CD14-positive monocyte (primary cell): ENCODE measurements around the gene SCAMP5. TPM values are rescaled to one million over a fixed set of nuclear protein-coding genes. Genes with fewer than 3 reads are reported as not detected.
A peak's percentile ranks its signal among the peaks of the same experiment; 100 is the strongest.

ENCODE experiments used
- DNase-seq, 3 donors: peaks; one replicate each; pipeline ENCODE4 v3.0.0-alpha.2; 2011 to 2022
- H2AFZ ChIP-seq: 2 replicates; pipeline ENCODE4 v1.6.0; 2012; ENCODE audit warnings: mild to moderate bottlenecking, low read depth, low read length, inconsistent platforms; ENCODE audit not compliant: insufficient read depth, poor library complexity, severe bottlenecking
- H3K27ac ChIP-seq, 2 donors: 1 replicate in 1 of 2; 2 replicates in 1 of 2; pipeline ENCODE4 v1.5.1; 2012 to 2013; ENCODE audit warnings: low read length in 2 of 2, control low read depth in 1 of 2, inconsistent platforms in 1 of 2, low read depth in 1 of 2, mild to moderate bottlenecking in 1 of 2
- H3K27me3 ChIP-seq, 2 donors: one replicate each; pipeline versions ENCODE4 v1.6.0 to v1.6.1; 2011 to 2013; ENCODE audit warnings: low read length in 2 of 2; ENCODE audit not compliant: control insufficient read depth in 2 of 2, insufficient read depth in 2 of 2
- H3K36me3 ChIP-seq, 2 donors: replicated peaks in 1 of 2; 1 replicate in 1 of 2; 2 replicates in 1 of 2; pipeline versions ENCODE4 v1.5.1 to v1.6.1; 2012 to 2013; ENCODE audit warnings: low read length in 2 of 2, control low read depth in 1 of 2, inconsistent platforms in 1 of 2, mild to moderate bottlenecking in 1 of 2; ENCODE audit not compliant: insufficient read depth in 2 of 2, control insufficient read depth in 1 of 2
- H3K4me1 ChIP-seq, 2 donors: 1 replicate in 1 of 2; 2 replicates in 1 of 2; pipeline versions ENCODE4 v1.5.1 to v1.6.1; 2012 to 2013; ENCODE audit warnings: low read length in 2 of 2, control low read depth in 1 of 2, inconsistent platforms in 1 of 2, mild to moderate bottlenecking in 1 of 2, moderate library complexity in 1 of 2; ENCODE audit not compliant: insufficient read depth in 2 of 2, control insufficient read depth in 1 of 2
- H3K4me2 ChIP-seq: replicated peaks from 2 replicates; pipeline ENCODE3; 2012; ENCODE audit warnings: low read length, moderate library complexity, mild to moderate bottlenecking; ENCODE audit not compliant: poor library complexity, severe bottlenecking; ENCODE audit errors: extremely low read depth
- H3K4me3 ChIP-seq, 3 experiments: fragments of 200-600 bp in 1 of 3; sonication (generic) in 1 of 3; replicated peaks in 1 of 3; 1 replicate in 2 of 3; 2 replicates in 1 of 3; pipeline ENCODE4 v1.5.1; 2011 to 2013; ENCODE audit warnings: low read length in 3 of 3, mild to moderate bottlenecking in 3 of 3, control low read depth in 2 of 3, low read depth in 2 of 3, inconsistent platforms in 1 of 3, moderate library complexity in 1 of 3
- H3K79me2 ChIP-seq: 2 replicates; pipeline ENCODE4 v1.6.0; 2012; ENCODE audit warnings: mild to moderate bottlenecking, control low read depth, inconsistent platforms, low read length, moderate library complexity; ENCODE audit not compliant: insufficient read depth
- H3K9ac ChIP-seq: 2 replicates; pipeline ENCODE4 v1.6.0; 2017; ENCODE audit warnings: low read length, mild to moderate bottlenecking; ENCODE audit not compliant: insufficient read depth, poor library complexity, severe bottlenecking
- H3K9me3 ChIP-seq, 2 donors: replicated peaks in 1 of 2; 1 replicate in 1 of 2; 2 replicates in 1 of 2; pipeline versions ENCODE4 v1.5.1 to v1.6.1; 2012 to 2013; ENCODE audit warnings: low read length in 2 of 2, control low read depth in 1 of 2; ENCODE audit not compliant: control insufficient read depth in 1 of 2, insufficient read depth in 1 of 2
- H4K20me1 ChIP-seq: 2 replicates; pipeline ENCODE4 v1.6.0; 2012; ENCODE audit warnings: mild to moderate bottlenecking, low read length, control low read depth, moderate library complexity; ENCODE audit not compliant: insufficient read depth
- H3K27ac Mint-ChIP-seq, 7 donors: one replicate each; pipeline ENCODE4 v1.8.0; 2020; ENCODE audit warnings: mild to moderate bottlenecking in 7 of 7, mixed read lengths in 7 of 7, moderate library complexity in 6 of 7, inconsistent platforms in 2 of 7
- H3K27me3 Mint-ChIP-seq, 3 donors: one replicate each; pipeline ENCODE4 v1.8.0; 2021 to 2022; ENCODE audit warnings: low read depth in 3 of 3, mild to moderate bottlenecking in 3 of 3, mixed read lengths in 3 of 3, moderate library complexity in 3 of 3, inconsistent platforms in 1 of 3
- H3K36me3 Mint-ChIP-seq, 2 donors: one replicate each; pipeline ENCODE4 v1.8.0; 2020; ENCODE audit warnings: mixed read lengths in 2 of 2, inconsistent platforms in 1 of 2, mild to moderate bottlenecking in 1 of 2
- H3K4me1 Mint-ChIP-seq: one replicate; pipeline ENCODE4 v1.8.0; 2020; ENCODE audit warnings: mild to moderate bottlenecking, mixed read lengths
- H3K4me3 Mint-ChIP-seq, 2 donors: one replicate each; pipeline ENCODE4 v1.8.0; 2020; ENCODE audit warnings: mild to moderate bottlenecking in 2 of 2, mixed read lengths in 2 of 2, moderate library complexity in 1 of 2
- H3K9me3 Mint-ChIP-seq, 7 donors: one replicate each; pipeline ENCODE4 v1.8.0; 2020 to 2022; ENCODE audit warnings: mixed read lengths in 7 of 7, mild to moderate bottlenecking in 6 of 7, moderate library complexity in 6 of 7, inconsistent platforms in 2 of 7
- WGBS: methylation state at CpG from one replicate; pipeline ENCODE4 v1.1.5; 2013; ENCODE audit warnings: missing lambda C conversion rate; ENCODE audit not compliant: insufficient coverage; 5-methylcytosine and 5-hydroxymethylcytosine counted together
- intact Hi-C, 2 donors: fragments of 100-400 bp; cut with micrococcal nuclease; formaldehyde crosslinking; loops; one replicate each; pipeline versions ENCODE4 v1.15.0 to v1.15.1; 2023
- polyA plus RNA-seq, 3 donors: library from polyadenylated mRNA; depleted of rRNA in 1 of 3; unstranded in 2 of 3; stranded (reverse) in 1 of 3; fragments of 300-500 nt in 2 of 3; fragments of >200 nt in 1 of 3; fragmentation: Illumina TruSeq in 2 of 3; gene quantifications; 1 replicate in 2 of 3; 2 replicates in 1 of 3; pipeline ENCODE4 v1.2.3, GENCODE V29; 2012 to 2021
- TF ChIP-seq, protein P1 (sequence below): fragments of 200-600 bp; IDR thresholded peaks from one replicate; pipeline ENCODE4 v1.8.0; 2022; ENCODE audit warnings: antibody characterized with exemption, mild to moderate bottlenecking

The SCAMP5 gene
- polyA plus RNA-seq, 3 donors = 0.08 to 0.32 TPM; not detected in 1

DNA sequence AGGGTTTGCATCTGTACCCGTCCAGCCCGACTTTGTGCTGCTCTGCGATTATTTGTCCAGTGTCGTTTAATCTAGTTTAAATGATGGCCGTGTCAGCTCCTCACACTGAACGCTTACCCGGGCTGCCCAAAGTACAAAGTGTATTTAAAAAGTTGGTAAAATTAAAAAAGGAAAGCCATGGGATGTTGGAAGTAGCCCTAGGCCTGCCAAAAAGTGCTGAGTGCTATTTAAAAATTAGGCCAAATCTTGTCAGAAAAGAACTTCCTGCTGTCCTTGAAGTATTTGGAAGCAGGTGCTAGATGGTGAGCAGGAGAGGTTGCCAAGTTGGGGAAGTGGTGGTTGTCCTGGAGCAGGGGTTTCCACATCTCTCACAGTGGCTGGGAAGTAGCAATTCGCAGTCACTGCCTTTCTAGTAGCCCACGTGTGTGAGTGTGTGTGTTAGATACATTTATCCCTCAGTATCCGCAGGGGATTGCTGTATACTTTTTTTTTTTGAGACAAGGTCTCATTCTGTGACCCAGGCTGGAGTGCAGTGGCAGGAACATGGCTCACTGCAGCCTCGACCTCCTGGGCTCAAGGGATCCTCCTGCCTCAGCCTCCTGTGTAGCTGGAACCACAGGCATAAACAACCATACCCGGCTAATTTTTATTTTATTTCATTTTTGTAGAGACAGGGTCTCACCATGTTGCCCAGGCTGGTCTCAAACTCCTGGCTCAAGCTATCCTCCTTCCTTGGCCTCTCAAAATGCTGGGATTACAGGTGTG, 28.7 kb downstream of the SCAMP5 start:
- peaks cover 36% of the 10 kb centered on the region for H3K4me1 Mint-ChIP-seq

DNA sequence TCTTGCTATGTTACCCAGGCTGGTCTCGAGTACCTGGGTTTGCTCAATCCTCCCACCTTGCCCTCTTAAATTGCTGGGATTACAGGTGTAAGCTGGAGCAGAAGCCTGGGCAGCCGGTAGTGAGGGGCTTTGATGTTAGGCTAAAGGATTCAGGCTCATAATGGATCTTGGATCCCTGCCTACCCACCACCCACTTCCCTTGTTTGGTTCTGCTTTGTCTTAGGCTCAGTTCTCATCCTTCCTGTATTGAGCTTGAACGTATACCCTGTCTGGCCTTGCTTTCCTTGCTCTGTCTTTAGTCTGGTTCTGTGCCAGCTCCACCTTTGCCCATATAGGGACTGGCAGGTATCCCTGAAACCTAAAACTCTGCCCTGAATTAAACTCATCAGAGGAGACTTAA, 29.7 kb downstream of the SCAMP5 start:
- Histone ChIP-seq H2AFZ (no peak overlapping the region), H3K4me1 (peaks cover 44 to 54% of the 10 kb centered on the region in 2 donors), H3K27me3 (no peaks in the 10 kb centered on the region), H3K36me3 (peaks cover 0 to 4% of the 10 kb centered on the region in 2 donors), H3K4me2 (peak overlapping the region; percentile 25), H3K9me3 (no peaks in the 10 kb centered on the region), H3K27ac (peak overlapping the region; percentile 2 to 50), H3K9ac (no peak overlapping the region), H4K20me1 (no peaks in the 10 kb centered on the region), H3K4me3 (peak overlapping the region in 1 of 3 experiments; percentile 35), H3K79me2 (peaks cover 30% of the 10 kb centered on the region)
- peaks cover 0 to 2% (median 0%) of the 10 kb centered on the region in 7 donors for H3K9me3 Mint-ChIP-seq
- H3K4me1 Mint-ChIP-seq = peaks cover 46% of the 10 kb centered on the region
- peak overlapping the region; percentile 40 to 91 (median 85) for H3K27ac Mint-ChIP-seq
- peaks cover 7 to 24% of the 10 kb centered on the region in 2 donors for H3K36me3 Mint-ChIP-seq
- peak in 2 of 3 donors; percentile 29 to 31 for DNase-seq
- intact Hi-C loops = no loop called here
- H3K27me3 Mint-ChIP-seq = no peaks in the 10 kb centered on the region
- TF ChIP-seq, protein P1, sequence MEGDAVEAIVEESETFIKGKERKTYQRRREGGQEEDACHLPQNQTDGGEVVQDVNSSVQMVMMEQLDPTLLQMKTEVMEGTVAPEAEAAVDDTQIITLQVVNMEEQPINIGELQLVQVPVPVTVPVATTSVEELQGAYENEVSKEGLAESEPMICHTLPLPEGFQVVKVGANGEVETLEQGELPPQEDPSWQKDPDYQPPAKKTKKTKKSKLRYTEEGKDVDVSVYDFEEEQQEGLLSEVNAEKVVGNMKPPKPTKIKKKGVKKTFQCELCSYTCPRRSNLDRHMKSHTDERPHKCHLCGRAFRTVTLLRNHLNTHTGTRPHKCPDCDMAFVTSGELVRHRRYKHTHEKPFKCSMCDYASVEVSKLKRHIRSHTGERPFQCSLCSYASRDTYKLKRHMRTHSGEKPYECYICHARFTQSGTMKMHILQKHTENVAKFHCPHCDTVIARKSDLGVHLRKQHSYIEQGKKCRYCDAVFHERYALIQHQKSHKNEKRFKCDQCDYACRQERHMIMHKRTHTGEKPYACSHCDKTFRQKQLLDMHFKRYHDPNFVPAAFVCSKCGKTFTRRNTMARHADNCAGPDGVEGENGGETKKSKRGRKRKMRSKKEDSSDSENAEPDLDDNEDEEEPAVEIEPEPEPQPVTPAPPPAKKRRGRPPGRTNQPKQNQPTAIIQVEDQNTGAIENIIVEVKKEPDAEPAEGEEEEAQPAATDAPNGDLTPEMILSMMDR = no peak
- 0% methylated on average over 1 of the region's 3 CpGs for WGBS
- H3K4me3 Mint-ChIP-seq = peak overlapping the region in 1 of 2 donors; percentile 51

More for the DNA sequence above, 28.7 kb downstream of the SCAMP5 start:
- TF ChIP-seq, protein P1 = no peak
- Mint-ChIP-seq H3K4me3 (peak overlapping the region; percentile 87 to 91), H3K36me3 (peaks cover 7 to 24% of the 10 kb centered on the region in 2 donors), H3K27ac (peak overlapping the region; percentile 83 to 94 (median 89)), H3K27me3 (no peaks in the 10 kb centered on the region), H3K9me3 (peaks cover 0 to 4% (median 0%) of the 10 kb centered on the region in 7 donors)
- intact Hi-C loops = loop anchor here in 1 of 2 donors (5.0 kb wide), 1 partner anchor 67 kb away; the partner anchor contains the start of gene RPP25
- no peaks in the 10 kb centered on the region for H3K9me3 ChIP-seq
- peak overlapping the region; percentile 62 to 88 for H3K27ac ChIP-seq
- 0% methylated on average over 9 of the region's 12 CpGs for WGBS
- DNase-seq = peak; percentile 42 to 78 (median 72)
- peaks cover 0 to 4% of the 10 kb centered on the region in 2 donors for H3K36me3 ChIP-seq
- H3K4me3 ChIP-seq = peak overlapping the region; percentile 77 to 93 (median 78)
- H3K4me1 ChIP-seq = peaks cover 34 to 44% of the 10 kb centered on the region in 2 donors
- peak overlapping the region; percentile 81 for H3K9ac ChIP-seq
- H4K20me1 ChIP-seq = no peaks in the 10 kb centered on the region
- H2AFZ ChIP-seq = peak overlapping the region; percentile 90
- H3K4me2 ChIP-seq = peak overlapping the region; percentile 93
- H3K27me3 ChIP-seq = no peaks in the 10 kb centered on the region
- peaks cover 26% of the 10 kb centered on the region for H3K79me2 ChIP-seq
